ENCODE data around the gene OR52E8.

The OR52E8 gene

DNA sequence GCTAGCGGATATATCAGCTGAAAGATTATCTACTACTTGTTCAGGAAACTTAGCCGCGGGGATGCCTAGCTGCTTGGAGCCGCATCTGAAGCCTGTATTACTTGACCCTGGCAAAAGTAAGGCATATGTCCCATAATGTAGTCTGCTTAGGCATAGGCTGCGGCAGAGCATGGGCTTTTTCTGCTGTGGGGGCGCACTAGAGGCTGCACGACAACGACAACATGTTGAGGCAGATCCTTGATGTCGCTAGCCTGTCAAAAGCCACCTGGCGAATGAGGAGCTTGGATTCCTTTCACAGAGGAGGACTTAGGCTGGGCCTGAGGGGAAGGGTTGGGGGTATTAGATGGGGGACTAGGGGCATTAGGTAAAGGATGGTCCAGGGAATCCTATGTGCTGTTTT, 49.9 kb downstream of the OR52E8 start:
- no peak for DNase-seq

Data from fibroblast of skin of right quadriceps (primary cell).